WTC11 (cell line): ENCODE results near the gene GMEB2.

Experiments used
- CREB1 ChIP-seq: sonication (generic); formaldehyde crosslinking; IDR thresholded peaks from 2 replicates; pipeline ENCODE4 v1.8.0; 2023; ENCODE audit warnings: mild to moderate bottlenecking, missing genetic modification reagents
- FOXJ3 ChIP-seq: sonication (generic); formaldehyde crosslinking; IDR thresholded peaks from 2 replicates; pipeline ENCODE4 v1.9.0; 2021; ENCODE audit warnings: missing genetic modification reagents, mild to moderate bottlenecking, borderline replicate concordance
- FOXP1 ChIP-seq: sonication (generic); formaldehyde crosslinking; IDR thresholded peaks from 2 replicates; pipeline ENCODE4 v1.8.0; 2022; ENCODE audit warnings: missing genetic modification reagents, mild to moderate bottlenecking, moderate library complexity, borderline replicate concordance
- TF ChIP-seq, protein P1 (sequence below): fragments of 200-600 bp; IDR thresholded peaks from 2 replicates; pipeline ENCODE4 v1.8.0; 2022; ENCODE audit warnings: antibody characterized with exemption
- TF ChIP-seq, protein P2 (sequence below): sonication (generic); formaldehyde crosslinking; conservative IDR thresholded peaks from 2 replicates; pipeline ENCODE4 v1.8.1; 2022; ENCODE audit warnings: mild to moderate bottlenecking, missing genetic modification reagents
- TF ChIP-seq, protein P3 (sequence below): sonication (generic); formaldehyde crosslinking; IDR thresholded peaks from 2 replicates; pipeline ENCODE4 v1.8.1; 2023; ENCODE audit warnings: mild to moderate bottlenecking, missing genetic modification reagents

DNA sequence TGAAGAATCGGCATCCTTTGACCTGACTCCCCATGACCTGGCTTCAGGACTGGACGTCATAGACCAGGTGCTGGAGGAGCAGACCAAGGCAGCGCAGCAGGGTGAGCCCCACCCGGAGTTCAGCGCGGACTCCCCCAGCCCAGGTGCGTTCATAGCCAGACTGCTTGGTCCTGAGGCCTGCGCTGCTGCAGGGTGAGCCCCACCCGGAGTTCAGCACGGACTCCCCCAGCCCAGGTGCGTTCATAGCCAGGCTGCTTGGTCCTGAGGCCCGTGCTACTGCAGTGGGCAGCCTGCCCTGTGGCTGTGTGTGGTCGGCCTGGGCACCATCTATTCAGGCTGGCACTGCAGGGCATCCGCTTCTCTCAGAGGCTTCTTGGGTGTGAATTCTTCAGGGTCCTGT is 47.0 kb upstream of the GMEB2 start:
- TF ChIP-seq, protein P1, sequence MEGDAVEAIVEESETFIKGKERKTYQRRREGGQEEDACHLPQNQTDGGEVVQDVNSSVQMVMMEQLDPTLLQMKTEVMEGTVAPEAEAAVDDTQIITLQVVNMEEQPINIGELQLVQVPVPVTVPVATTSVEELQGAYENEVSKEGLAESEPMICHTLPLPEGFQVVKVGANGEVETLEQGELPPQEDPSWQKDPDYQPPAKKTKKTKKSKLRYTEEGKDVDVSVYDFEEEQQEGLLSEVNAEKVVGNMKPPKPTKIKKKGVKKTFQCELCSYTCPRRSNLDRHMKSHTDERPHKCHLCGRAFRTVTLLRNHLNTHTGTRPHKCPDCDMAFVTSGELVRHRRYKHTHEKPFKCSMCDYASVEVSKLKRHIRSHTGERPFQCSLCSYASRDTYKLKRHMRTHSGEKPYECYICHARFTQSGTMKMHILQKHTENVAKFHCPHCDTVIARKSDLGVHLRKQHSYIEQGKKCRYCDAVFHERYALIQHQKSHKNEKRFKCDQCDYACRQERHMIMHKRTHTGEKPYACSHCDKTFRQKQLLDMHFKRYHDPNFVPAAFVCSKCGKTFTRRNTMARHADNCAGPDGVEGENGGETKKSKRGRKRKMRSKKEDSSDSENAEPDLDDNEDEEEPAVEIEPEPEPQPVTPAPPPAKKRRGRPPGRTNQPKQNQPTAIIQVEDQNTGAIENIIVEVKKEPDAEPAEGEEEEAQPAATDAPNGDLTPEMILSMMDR = no peak
- no peak for TF ChIP-seq CREB1
- TF ChIP-seq FOXJ3 = no peak
- no peak for TF ChIP-seq FOXP1 (CRISPR knock-in tag)
- TF ChIP-seq, protein P2, sequence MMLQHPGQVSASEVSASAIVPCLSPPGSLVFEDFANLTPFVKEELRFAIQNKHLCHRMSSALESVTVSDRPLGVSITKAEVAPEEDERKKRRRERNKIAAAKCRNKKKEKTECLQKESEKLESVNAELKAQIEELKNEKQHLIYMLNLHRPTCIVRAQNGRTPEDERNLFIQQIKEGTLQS (CRISPR knock-in tag) = no peak
- TF ChIP-seq, protein P3, sequence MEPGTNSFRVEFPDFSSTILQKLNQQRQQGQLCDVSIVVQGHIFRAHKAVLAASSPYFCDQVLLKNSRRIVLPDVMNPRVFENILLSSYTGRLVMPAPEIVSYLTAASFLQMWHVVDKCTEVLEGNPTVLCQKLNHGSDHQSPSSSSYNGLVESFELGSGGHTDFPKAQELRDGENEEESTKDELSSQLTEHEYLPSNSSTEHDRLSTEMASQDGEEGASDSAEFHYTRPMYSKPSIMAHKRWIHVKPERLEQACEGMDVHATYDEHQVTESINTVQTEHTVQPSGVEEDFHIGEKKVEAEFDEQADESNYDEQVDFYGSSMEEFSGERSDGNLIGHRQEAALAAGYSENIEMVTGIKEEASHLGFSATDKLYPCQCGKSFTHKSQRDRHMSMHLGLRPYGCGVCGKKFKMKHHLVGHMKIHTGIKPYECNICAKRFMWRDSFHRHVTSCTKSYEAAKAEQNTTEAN (CRISPR knock-in tag) = no peak
